ENCODE results near the gene CBFA2T3. TPM values are rescaled to one million over a fixed set of nuclear protein-coding genes. Genes with fewer than 3 reads are reported as not detected.

CBFA2T3 gene
- total RNA-seq, 4 donors from 2014 or later: 4.0 to 18.5 (median 5.5) TPM

DNA sequence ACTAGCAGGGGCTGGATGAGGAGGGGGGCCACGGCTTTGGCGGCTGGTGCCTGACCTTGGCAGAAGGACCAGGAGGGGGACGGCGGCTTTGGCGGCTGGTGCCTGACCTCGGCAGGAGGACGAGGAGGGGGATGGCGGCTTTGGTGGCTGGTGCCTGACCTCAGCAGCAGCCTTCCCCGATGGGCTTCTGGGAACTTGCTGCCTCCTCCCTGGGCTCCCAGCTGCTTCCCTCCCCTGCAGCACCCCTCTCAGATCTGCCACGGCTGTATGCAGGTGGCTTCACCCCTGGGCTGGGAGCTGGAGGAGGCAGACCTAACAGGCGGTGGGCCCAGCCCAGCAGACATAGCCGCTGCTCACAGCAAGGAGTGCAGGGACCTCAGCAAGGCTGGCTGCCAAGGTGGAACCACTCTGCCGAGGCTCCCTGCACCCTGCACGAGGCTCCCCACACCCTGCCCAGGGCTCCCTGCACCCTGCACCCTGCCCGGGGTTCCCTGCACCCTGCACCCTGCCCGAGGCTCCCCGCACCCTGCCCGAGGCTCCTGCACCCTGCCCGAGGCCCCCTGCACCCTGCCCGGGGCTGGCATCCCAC is 38.4 kb upstream of the CBFA2T3 start:
- DNase-seq: no peak
- intact Hi-C loops (cut with DNase I; ENCODE audit: low total_unique reads) (no loop called here), in situ Hi-C loops (cut with MboI; ENCODE audit: low pct_ligation_motif_present in 1 of 4, low pct_unique_long_range_greater_than_20kb in 1 of 4, low sequenced_read_pairs in 3 of 4) (no loop called here)
- TF ChIP-seq EP300 (IDR thresholded peaks at IDR 0.05; ENCODE audit: low read depth) (no peak), POLR2AphosphoS5 (IDR thresholded peaks at IDR 0.05) (no peak), POLR2A (IDR thresholded peaks at IDR 0.05) (no peak)
- Histone ChIP-seq H3K27ac (no peak overlapping the region), H3K4me3 (no peak overlapping the region), H3K27me3 (peaks cover 12% of the 10 kb centered on the region), H3K36me3 (no peaks in the 10 kb centered on the region), H3K9me3 (no peaks in the 10 kb centered on the region), H3K4me1 (no peaks in the 10 kb centered on the region)
- 77% methylated on average over 14 of the region's 20 CpGs; no CpG with 5 or more reads in 1 of the 2 donors for WGBS, 2 donors (ENCODE audit: low coverage in 1 of 2)

DNA sequence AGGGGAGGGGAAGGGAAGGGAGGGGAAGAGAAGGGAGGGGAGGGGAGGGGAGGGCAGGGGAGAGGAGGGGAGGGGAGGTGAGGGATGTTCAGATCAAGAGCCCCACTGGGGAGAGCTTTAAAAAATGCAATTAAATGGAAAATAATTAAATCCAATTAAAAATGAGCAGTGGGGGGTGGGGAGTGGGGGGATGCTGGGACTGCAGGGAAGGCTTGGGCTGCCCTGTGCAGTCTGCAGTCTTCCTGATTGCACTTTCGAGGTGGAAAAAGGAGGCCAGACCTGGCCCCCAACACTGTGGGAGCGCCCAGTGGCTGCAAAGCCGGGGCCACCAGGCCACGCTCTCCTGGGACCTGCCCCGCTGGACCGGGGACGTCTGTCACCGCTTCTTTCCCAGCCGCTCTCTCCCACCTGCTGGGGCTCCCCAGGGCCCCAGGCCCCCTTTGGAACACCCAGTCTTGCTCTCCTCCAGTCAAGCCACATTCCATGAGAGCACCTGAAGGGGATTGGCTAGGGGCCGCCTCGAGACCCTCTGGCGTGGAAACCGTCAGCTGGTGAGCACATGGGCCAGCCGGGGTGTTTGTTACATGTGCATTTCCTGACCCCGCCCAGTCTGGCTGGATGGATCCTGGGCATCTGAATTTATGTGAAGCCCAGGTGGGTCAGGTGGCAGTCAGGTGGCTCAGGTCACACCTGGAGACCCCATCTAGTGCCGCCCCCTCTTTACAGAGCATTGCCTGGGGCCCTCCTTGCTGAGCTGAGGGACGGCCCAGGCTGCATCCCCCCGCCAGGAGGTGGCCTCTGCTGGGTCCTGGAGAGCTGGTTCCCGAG is 37.6 kb upstream of the CBFA2T3 start:
- H3K4me1 ChIP-seq: no peaks in the 10 kb centered on the region
- TF ChIP-seq EP300 (IDR thresholded peaks at IDR 0.05; ENCODE audit: low read depth) (no peak), POLR2AphosphoS5 (IDR thresholded peaks at IDR 0.05) (no peak), POLR2A (IDR thresholded peaks at IDR 0.05) (no peak)
- TF ChIP-seq, protein P1, sequence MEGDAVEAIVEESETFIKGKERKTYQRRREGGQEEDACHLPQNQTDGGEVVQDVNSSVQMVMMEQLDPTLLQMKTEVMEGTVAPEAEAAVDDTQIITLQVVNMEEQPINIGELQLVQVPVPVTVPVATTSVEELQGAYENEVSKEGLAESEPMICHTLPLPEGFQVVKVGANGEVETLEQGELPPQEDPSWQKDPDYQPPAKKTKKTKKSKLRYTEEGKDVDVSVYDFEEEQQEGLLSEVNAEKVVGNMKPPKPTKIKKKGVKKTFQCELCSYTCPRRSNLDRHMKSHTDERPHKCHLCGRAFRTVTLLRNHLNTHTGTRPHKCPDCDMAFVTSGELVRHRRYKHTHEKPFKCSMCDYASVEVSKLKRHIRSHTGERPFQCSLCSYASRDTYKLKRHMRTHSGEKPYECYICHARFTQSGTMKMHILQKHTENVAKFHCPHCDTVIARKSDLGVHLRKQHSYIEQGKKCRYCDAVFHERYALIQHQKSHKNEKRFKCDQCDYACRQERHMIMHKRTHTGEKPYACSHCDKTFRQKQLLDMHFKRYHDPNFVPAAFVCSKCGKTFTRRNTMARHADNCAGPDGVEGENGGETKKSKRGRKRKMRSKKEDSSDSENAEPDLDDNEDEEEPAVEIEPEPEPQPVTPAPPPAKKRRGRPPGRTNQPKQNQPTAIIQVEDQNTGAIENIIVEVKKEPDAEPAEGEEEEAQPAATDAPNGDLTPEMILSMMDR (IDR thresholded peaks at IDR 0.05): no peak
- in situ Hi-C loops (cut with MboI; ENCODE audit: low pct_ligation_motif_present in 1 of 4, low pct_unique_long_range_greater_than_20kb in 1 of 4, low sequenced_read_pairs in 3 of 4): no loop called here
- DNase-seq: no peak
- H3K9me3 ChIP-seq: no peaks in the 10 kb centered on the region
- H3K36me3 ChIP-seq: no peaks in the 10 kb centered on the region
- H3K27me3 ChIP-seq: peaks cover 7% of the 10 kb centered on the region
- H3K4me3 ChIP-seq: no peak overlapping the region
- intact Hi-C loops (cut with DNase I; ENCODE audit: low total_unique reads): no loop called here
- H3K27ac ChIP-seq: no peak overlapping the region
- WGBS, 2 donors (ENCODE audit: low coverage in 1 of 2): 67% methylated on average over 18 of the region's 19 CpGs; no CpG with 5 or more reads in 1 of the 2 donors

DNA sequence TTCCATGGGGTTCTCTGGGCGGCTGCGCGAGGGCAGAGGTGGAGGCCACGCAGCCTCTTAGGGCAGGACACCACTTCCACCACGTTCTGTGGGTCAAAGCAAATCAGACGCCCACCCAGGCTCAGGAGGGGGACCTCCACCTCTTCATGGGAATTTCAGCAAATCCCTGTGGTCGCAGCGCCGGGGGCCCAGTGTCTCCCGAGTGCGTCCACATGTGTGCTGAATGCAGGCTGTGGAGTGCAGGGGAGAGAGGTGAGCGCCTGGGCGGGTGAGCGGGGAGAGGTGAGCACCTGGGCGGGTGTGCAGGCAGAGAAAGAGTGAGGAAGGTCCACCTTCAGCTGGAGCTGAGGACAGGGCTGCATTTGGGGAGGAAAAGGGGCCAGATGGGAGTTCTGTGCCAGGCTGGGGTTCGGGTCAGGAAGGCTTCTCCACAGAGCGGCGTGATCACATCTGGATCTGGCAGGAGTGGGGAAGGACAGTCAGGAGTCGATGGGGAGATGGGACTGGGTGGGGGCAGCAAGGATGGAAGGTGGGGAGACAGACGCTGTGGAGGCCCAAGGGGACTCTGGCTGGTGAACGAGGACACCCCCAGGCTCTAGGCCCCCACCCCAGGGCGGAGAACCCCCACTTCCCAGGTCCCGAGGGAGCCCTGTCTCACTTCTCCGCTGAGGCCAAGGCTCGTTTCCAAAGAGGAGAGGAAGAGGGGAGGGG is 36.8 kb upstream of the CBFA2T3 start:
- Histone ChIP-seq H3K4me1 (no peaks in the 10 kb centered on the region), H3K27ac (no peak overlapping the region), H3K4me3 (no peak overlapping the region), H3K36me3 (no peaks in the 10 kb centered on the region), H3K9me3 (no peaks in the 10 kb centered on the region), H3K27me3 (peaks cover 4% of the 10 kb centered on the region)
- TF ChIP-seq, protein P1 (IDR thresholded peaks at IDR 0.05): no peak
- in situ Hi-C loops (cut with MboI; ENCODE audit: low pct_ligation_motif_present in 1 of 4, low pct_unique_long_range_greater_than_20kb in 1 of 4, low sequenced_read_pairs in 3 of 4): no loop called here
- intact Hi-C loops (cut with DNase I; ENCODE audit: low total_unique reads): no loop called here
- DNase-seq: no peak
- WGBS, 2 donors (ENCODE audit: low coverage in 1 of 2): 63 to 72% methylated on average over 4 to 25 of the region's 25 CpGs

DNA sequence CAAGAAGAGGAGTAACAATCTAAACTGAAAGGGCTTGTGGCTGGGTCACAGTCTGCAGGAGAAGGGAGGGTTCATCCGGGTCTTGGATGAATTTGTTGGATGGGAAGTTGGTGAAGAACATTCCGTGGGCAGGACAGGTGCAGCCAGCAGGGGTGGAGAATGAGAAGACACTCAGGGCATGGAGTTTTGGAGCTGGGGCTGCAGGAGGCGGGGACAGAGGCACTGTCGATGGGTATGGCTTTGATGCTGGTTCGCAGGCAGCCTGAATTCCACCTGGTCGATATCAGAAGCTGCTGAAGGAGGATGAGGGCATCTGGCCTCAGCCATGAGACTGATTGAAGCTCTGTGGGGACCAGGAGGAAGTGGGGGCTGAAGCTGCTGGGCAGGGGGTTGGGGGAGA is 36.1 kb upstream of the CBFA2T3 start:
- H3K9me3 ChIP-seq: no peaks in the 10 kb centered on the region
- no peaks in the 10 kb centered on the region for H3K4me1 ChIP-seq
- no peak for DNase-seq
- intact Hi-C loops (cut with DNase I; ENCODE audit: low total_unique reads) (no loop called here), in situ Hi-C loops (cut with MboI; ENCODE audit: low pct_ligation_motif_present in 1 of 4, low pct_unique_long_range_greater_than_20kb in 1 of 4, low sequenced_read_pairs in 3 of 4) (no loop called here)
- H3K36me3 ChIP-seq: no peaks in the 10 kb centered on the region
- 68% methylated on average over 6 of the region's 6 CpGs; no CpG with 5 or more reads in 1 of the 2 donors for WGBS, 2 donors (ENCODE audit: low coverage in 1 of 2)
- peaks cover 4% of the 10 kb centered on the region for H3K27me3 ChIP-seq
- TF ChIP-seq POLR2A (IDR thresholded peaks at IDR 0.05) (no peak), EP300 (IDR thresholded peaks at IDR 0.05; ENCODE audit: low read depth) (no peak), POLR2AphosphoS5 (IDR thresholded peaks at IDR 0.05) (no peak)
- TF ChIP-seq, protein P1 (IDR thresholded peaks at IDR 0.05): no peak
- no peak overlapping the region for H3K4me3 ChIP-seq
- no peak overlapping the region for H3K27ac ChIP-seq
